K562 (cell line): ENCODE results near the gene TULP1. TPM values are rescaled to one million over a fixed set of nuclear protein-coding genes. Genes with fewer than 3 reads are reported as not detected.

ENCODE experiments used
- ATAC-seq: fragments of 200-7000 bp; cut with Tn5 transposase; 3 replicates; pipeline ENCODE4 v1.9.1; 2020; ENCODE audit warnings: moderate library complexity
- BruUV-seq: library from RNA; stranded (reverse); fragments of 400-500 nt; replicated peaks from 2 replicates; lab custom pipeline; 2021; lab: Mats Ljungman, UMichigan
- CTCF ChIA-PET: fragments of 300-600 bp; formaldehyde crosslinking; extraction: SDS; loops from one replicate; lab custom pipeline; 2021; ENCODE audit warnings: low intra/inter-chr PET ratio; lab: Yijun Ruan, JAX
- POLR2A ChIA-PET: fragments of 300-600, 350-650 bp; sonication (Branson Sonifier 250); formaldehyde crosslinking; extraction: SDS; loops from one replicate; lab custom pipeline; 2021; ENCODE audit warnings: antibody characterized with exemption, inconsistent platforms; lab: Yijun Ruan, JAX
- DNase-seq, 4 experiments: peaks; one replicate each; pipeline versions ENCODE4 v3.0.0 to v3.0.0-alpha.2; 2011 to 2018; ENCODE audit warnings: low spot score in 3 of 4, mixed read lengths in 3 of 4; ENCODE audit errors: extremely low read depth in 1 of 4
- FAIRE-seq: peaks from 2 replicates; lab custom pipeline; 2011; peaks lifted over from hg19 to GRCh38; lab: Jason Lieb, UNC
- H2AFZ ChIP-seq: 2 replicates; pipeline ENCODE4 v1.6.0; 2011; ENCODE audit warnings: low read depth, low read length, control low read depth, inconsistent platforms
- H3K27ac ChIP-seq: fragments of 200-600 bp; 3 replicates; pipeline ENCODE4 v1.8.0; 2011; ENCODE audit warnings: low read depth, mild to moderate bottlenecking, control low read depth, inconsistent platforms, low read length, moderate library complexity, mixed read lengths; ENCODE audit errors: extremely low read depth
- H3K27me3 ChIP-seq, 2 experiments: fragments of 300-600 bp in 1 of 2; 2 replicates in 1 of 2; 3 replicates in 1 of 2; pipeline versions ENCODE4 v1.6.0 to v1.8.0; 2011; ENCODE audit warnings: inconsistent platforms in 2 of 2, low read length in 2 of 2, mild to moderate bottlenecking in 1 of 2, mixed read lengths in 1 of 2, moderate library complexity in 1 of 2; ENCODE audit not compliant: control insufficient read depth in 2 of 2, insufficient read depth in 2 of 2
- H3K36me3 ChIP-seq: fragments of 300-600 bp; 3 replicates; pipeline ENCODE4 v1.8.0; 2011; ENCODE audit warnings: mild to moderate bottlenecking, low read length, inconsistent platforms; ENCODE audit not compliant: control insufficient read depth, insufficient read depth
- H3K4me1 ChIP-seq, 2 experiments: fragments of 200-600 bp in 1 of 2; replicated peaks in 1 of 2; 2 replicates in 1 of 2; 3 replicates in 1 of 2; pipeline versions ENCODE4 v1.5.1 to v1.8.0; 2011; ENCODE audit warnings: inconsistent platforms in 2 of 2, low read length in 2 of 2, mild to moderate bottlenecking in 1 of 2, mixed read lengths in 1 of 2, moderate library complexity in 1 of 2; ENCODE audit not compliant: control insufficient read depth in 2 of 2, insufficient read depth in 2 of 2
- H3K4me2 ChIP-seq: 2 replicates; pipeline ENCODE4 v1.6.1; 2011; ENCODE audit warnings: low read length, control low read depth, inconsistent platforms, mixed read lengths; ENCODE audit not compliant: insufficient read depth
- H3K4me3 ChIP-seq: fragments of 200-600 bp; sonication (generic), shearing (Covaris generic); 2 replicates; pipeline ENCODE4 v1.5.1; 2016; ENCODE audit warnings: control low read depth, inconsistent platforms
- H3K79me2 ChIP-seq: fragments of 200-600 bp; 3 replicates; pipeline ENCODE4 v1.8.0; 2011; ENCODE audit warnings: low read length, inconsistent platforms; ENCODE audit not compliant: control insufficient read depth, insufficient read depth
- H3K9ac ChIP-seq, 2 experiments: 2 replicates each; pipeline versions ENCODE4 v1.6.0 to v1.6.1; 2011; ENCODE audit warnings: low read depth in 2 of 2, low read length in 2 of 2, control low read depth in 1 of 2, inconsistent platforms in 1 of 2, mild to moderate bottlenecking in 1 of 2, mixed read lengths in 1 of 2; ENCODE audit not compliant: insufficient read depth in 1 of 2
- H3K9me1 ChIP-seq: one replicate; pipeline ENCODE4 v1.6.0; 2011; ENCODE audit warnings: inconsistent platforms, mild to moderate bottlenecking, low read length, moderate library complexity; ENCODE audit not compliant: control insufficient read depth, insufficient read depth
- H3K9me3 ChIP-seq: replicated peaks from 2 replicates; pipeline ENCODE4 v1.5.1; 2011; ENCODE audit warnings: low read depth, low read length, inconsistent platforms; ENCODE audit not compliant: control insufficient read depth, insufficient read depth
- H4K20me1 ChIP-seq: replicated peaks from 2 replicates; pipeline ENCODE4 v1.6.1; 2011; ENCODE audit warnings: low read length, inconsistent platforms, mixed read lengths; ENCODE audit not compliant: control insufficient read depth, insufficient read depth
- BCOR ChIP-seq: fragments of 450-650 bp; IDR thresholded peaks from 2 replicates; pipeline ENCODE4 v1.6.1; 2016
- BRD9 ChIP-seq: fragments of 450-650 bp; IDR thresholded peaks from 2 replicates; pipeline ENCODE4 v1.6.1; 2018; ENCODE audit warnings: low read depth; ENCODE audit not compliant: partially characterized antibody
- CREB1 ChIP-seq, 2 experiments: sonication (generic) in 1 of 2; formaldehyde crosslinking in 1 of 2; IDR thresholded peaks; 2 replicates each; pipeline versions ENCODE4 v1.6.1 to v1.8.0; 2012 to 2022; ENCODE audit warnings: inconsistent platforms in 1 of 2, mild to moderate bottlenecking in 1 of 2, missing genetic modification reagents in 1 of 2, moderate library complexity in 1 of 2
- DIDO1 ChIP-seq: fragments of 450-650 bp; IDR thresholded peaks from 2 replicates; pipeline ENCODE4 v1.6.1; 2016; ENCODE audit warnings: low read depth, missing biosample characterization, missing genetic modification characterization
- FOXK1 ChIP-seq: sonication (generic); formaldehyde crosslinking; IDR thresholded peaks from 2 replicates; pipeline ENCODE4 v1.8.0; 2022; ENCODE audit warnings: missing genetic modification reagents, mild to moderate bottlenecking, borderline replicate concordance
- HLTF ChIP-seq: fragments of 450-650 bp; IDR thresholded peaks from 2 replicates; pipeline ENCODE4 v1.6.1; 2016
- KDM1A ChIP-seq, 2 experiments: fragments of 450-650 bp; IDR thresholded peaks; 2 replicates each; pipeline ENCODE4 v1.6.1; 2016; ENCODE audit warnings: mild to moderate bottlenecking in 2 of 2
- MAFG ChIP-seq: fragments of 450-650 bp; conservative IDR thresholded peaks from 2 replicates; pipeline ENCODE4 v1.6.1; 2016; ENCODE audit warnings: missing genetic modification characterization, missing compliant biosample characterization
- POLR2H ChIP-seq: IDR thresholded peaks from 2 replicates; pipeline ENCODE4 v1.6.1; 2016; ENCODE audit warnings: missing genetic modification characterization, low read depth, mild to moderate bottlenecking, control low read depth, missing compliant biosample characterization, moderate library complexity
- RAD51 ChIP-seq: fragments of 450-650 bp; IDR thresholded peaks from 2 replicates; pipeline ENCODE4 v1.7.1; 2016; ENCODE audit warnings: low read depth, mild to moderate bottlenecking, borderline replicate concordance
- RBM25 ChIP-seq: fragments of 200-400 bp; formaldehyde crosslinking; IDR thresholded peaks from 2 replicates; pipeline ENCODE4 v1.6.1; 2018; ENCODE audit warnings: low read length, low read depth, moderate library complexity; ENCODE audit not compliant: severe bottlenecking
- SP1 ChIP-seq: sonication (generic); formaldehyde crosslinking; IDR thresholded peaks from 2 replicates; pipeline ENCODE4 v1.8.1; 2022; ENCODE audit warnings: mild to moderate bottlenecking, missing genetic modification reagents
- SRF ChIP-seq, 2 experiments: fragments of 250-450, 450-650 bp in 1 of 2; sonication (Bioruptor Pico) in 1 of 2; sonication (generic) in 1 of 2; formaldehyde crosslinking; IDR thresholded peaks; 2 replicates each; pipeline versions ENCODE4 v1.5.0 to v1.5.1; 2020 to 2022; ENCODE audit warnings: mild to moderate bottlenecking in 1 of 2, missing genetic modification reagents in 1 of 2
- TEAD4 ChIP-seq, 2 experiments: sonication (generic) in 1 of 2; formaldehyde crosslinking in 1 of 2; IDR thresholded peaks; 2 replicates each; pipeline versions ENCODE4 v1.6.1 to v1.8.0; 2012 to 2022; ENCODE audit warnings: borderline replicate concordance in 1 of 2, inconsistent platforms in 1 of 2, low read length in 1 of 2, mild to moderate bottlenecking in 1 of 2, missing genetic modification reagents in 1 of 2
- YBX1 ChIP-seq: fragments of 450-650 bp; IDR thresholded peaks from 2 replicates; pipeline ENCODE4 v1.7.1; 2016; ENCODE audit warnings: mild to moderate bottlenecking
- ZC3H11A ChIP-seq: IDR thresholded peaks from 2 replicates; pipeline ENCODE4 v1.6.1; 2012; ENCODE audit warnings: low read depth, low read length, improper control_type of control experiment
- ZFP36 ChIP-seq: fragments of 150-350 bp; IDR thresholded peaks from 2 replicates; pipeline ENCODE4 v1.6.1; 2018; ENCODE audit warnings: low read length, low read depth; ENCODE audit not compliant: partially characterized antibody
- ZNF124 ChIP-seq: sonication (generic); formaldehyde crosslinking; IDR thresholded peaks from 2 replicates; pipeline ENCODE4 v1.8.1; 2022; ENCODE audit warnings: missing genetic modification reagents
- ZNF140 ChIP-seq: fragments of 250-450 bp; sonication (Bioruptor Pico); IDR thresholded peaks from 2 replicates; pipeline ENCODE4 v1.8.0; 2021; ENCODE audit warnings: moderate library complexity, mild to moderate bottlenecking, inconsistent platforms
- ZNF707 ChIP-seq: fragments of 250-450 bp; sonication (Bioruptor Pico); conservative IDR thresholded peaks from 2 replicates; pipeline ENCODE4 v1.8.0; 2022; ENCODE audit warnings: inconsistent platforms, mild to moderate bottlenecking, moderate library complexity
- WGBS: fragments of 100-300 bp; shearing (Covaris generic); methylation state at CpG from one replicate; pipeline ENCODE4 v1.1.6; 2016; ENCODE audit warnings: low coverage, mixed read lengths; ENCODE audit not compliant: insufficient coverage; ENCODE audit errors: missing lambda C conversion rate; 5-methylcytosine and 5-hydroxymethylcytosine counted together
- in situ Hi-C: fragments of 300-500 bp; cut with MboI; formaldehyde crosslinking; loops from 4 replicates; pipeline ENCODE4 v1.15.0; 2018; ENCODE audit warnings: inconsistent platforms, mixed read lengths
- intact Hi-C: fragments of 100-400 bp; cut with micrococcal nuclease; formaldehyde crosslinking; loops from 2 replicates; pipeline ENCODE4 v1.14.2; 2022
- polyA plus RNA-seq, 8 experiments: library from polyadenylated mRNA; depleted of rRNA in 4 of 8; stranded (reverse) in 5 of 8; unstranded in 3 of 8; fragments of >200 nt; fragmentation: Nextera tagmentation in 2 of 8; fragmentation: Illumina TruSeq in 1 of 8; extraction: Ambion mirVana in 2 of 8; extraction: Trizol in 1 of 8; gene quantifications; 2 replicates each; pipeline versions ENCODE4 v1.2.1 to v1.2.3, GENCODE V29; 2011 to 2014; ENCODE audit warnings: inconsistent platforms in 1 of 8, missing spikeins in 1 of 8
- total RNA-seq, 7 experiments: library from RNA; depleted of rRNA in 6 of 7; stranded (reverse); fragments of >200 nt in 6 of 7; fragmentation: Illumina TruSeq in 2 of 7; extraction: Trizol in 2 of 7; gene quantifications; 2 replicates each; pipeline versions ENCODE4 v1.2.1 to v1.2.3, GENCODE V29; 2011 to 2021; ENCODE audit warnings: low replicate concordance in 1 of 7
- TF ChIP-seq, protein P1 (sequence below): fragments of 250-450 bp; sonication (Bioruptor Pico); IDR thresholded peaks from 2 replicates; pipeline ENCODE4 v1.4.0; 2020; ENCODE audit warnings: mild to moderate bottlenecking, moderate library complexity

The TULP1 gene
- total and polyA plus RNA-seq, 9 of the 15 experiments (the other 6 are each of a cell fraction or from before 2014, with no cell fraction given) = 0.06 to 0.17 (median 0.09) TPM; not detected in 6

DNA sequence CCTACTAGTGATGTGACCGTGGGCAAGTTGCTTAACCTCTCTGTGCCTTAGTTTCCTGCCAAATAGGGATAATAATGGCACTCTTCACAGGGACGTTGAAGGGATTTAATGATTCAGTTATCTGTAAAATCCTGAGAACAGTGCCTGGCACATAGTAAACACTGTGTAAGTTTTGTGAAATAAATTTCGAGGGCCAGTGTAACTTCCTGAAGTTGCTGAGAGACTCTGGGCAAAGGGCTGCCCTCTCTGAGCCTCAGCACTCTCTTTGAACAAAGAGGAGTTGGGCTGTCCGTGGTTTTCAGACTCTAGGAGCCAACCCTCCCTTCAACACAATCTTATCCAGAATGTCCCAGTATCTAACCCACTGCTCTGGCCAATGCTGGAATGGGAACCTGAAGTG is 13.3 kb downstream of the TULP1 start:
- ChIA-PET CTCF (interaction anchor here (0.6 kb wide), 1 partner anchor 1043 kb away, joined by 3 read pairs; no protein-coding TSS in a partner anchor), POLR2A (interaction anchor here (1.0 kb wide), 1 partner anchor 153 kb away, joined by 3 read pairs; no protein-coding TSS in a partner anchor)
- Histone ChIP-seq H4K20me1 (peaks cover 5% of the 10 kb centered on the region; the same call in 1 of the 2 replicates), H3K9me1 (no peaks in the 10 kb centered on the region), H3K36me3 (no peaks in the 10 kb centered on the region), H3K9me3 (no peaks in the 10 kb centered on the region), H2AFZ (no peak overlapping the region), H3K4me3 (no peak overlapping the region), H3K79me2 (peaks cover 29% of the 10 kb centered on the region), H3K27ac (no peak overlapping the region), H3K9ac (peak overlapping the region in 1 of 2 experiments; percentile 93; a peak in 1 of 4 replicates), H3K4me2 (no peak overlapping the region), H3K4me1 (peaks cover 27 to 43% of the 10 kb centered on the region in 2 experiments; a peak in 4 of 5 replicates), H3K27me3 (peaks cover 6 to 10% of the 10 kb centered on the region in 2 experiments; a peak in 4 of 5 replicates)
- in situ Hi-C loops = no loop called here
- FAIRE-seq = peak; percentile 48
- no peak for ATAC-seq
- no TSS peak for BruUV-seq
- WGBS = 45% methylated on average over 4 of the region's 4 CpGs
- DNase-seq = no peak
- intact Hi-C loops = no loop called here
- TF ChIP-seq CREB1 (IDR thresholded peaks at IDR 0.05) = 0 out of 2 replicates have a peak, but pooled peaks have one; percentile 10
- TF ChIP-seq CREB1 (CRISPR knock-in tag; IDR thresholded peaks at IDR 0.05) = no peak
- TF ChIP-seq HLTF = no peak
- no peak for TF ChIP-seq ZNF140 (CRISPR knock-in tag)
- peak; percentile 37 for TF ChIP-seq RBM25
- no peak for TF ChIP-seq SRF (CRISPR knock-in tag; IDR thresholded peaks at IDR 0.05)
- TF ChIP-seq ZC3H11A = no peak
- TF ChIP-seq ZFP36 = peak; percentile 35
- no peak for TF ChIP-seq TEAD4 (IDR thresholded peaks at IDR 0.05; ENCODE audit: low read length)
- no peak for TF ChIP-seq TEAD4 (CRISPR knock-in tag; IDR thresholded peaks at IDR 0.05; ENCODE audit: borderline replicate concordance)
- TF ChIP-seq ZNF707 (CRISPR knock-in tag) = no peak
- no peak for TF ChIP-seq RAD51
- peak; percentile 100 for TF ChIP-seq BRD9
- no peak for TF ChIP-seq FOXK1 (CRISPR knock-in tag)
- TF ChIP-seq POLR2H = no peak
- peak; percentile 42; the same call in 1 of the 2 replicates for TF ChIP-seq SP1
- TF ChIP-seq ZNF124 (CRISPR knock-in tag) = no peak
- TF ChIP-seq YBX1 = no peak
- TF ChIP-seq BCOR = peak; percentile 56
- TF ChIP-seq KDM1A (IDR thresholded peaks at IDR 0.05) = peak in 1 of 2 experiments; percentile 35; a peak in 1 of 4 replicates
- no peak for TF ChIP-seq DIDO1 (tag)
- no peak for TF ChIP-seq MAFG (tag)
- TF ChIP-seq, protein P1, sequence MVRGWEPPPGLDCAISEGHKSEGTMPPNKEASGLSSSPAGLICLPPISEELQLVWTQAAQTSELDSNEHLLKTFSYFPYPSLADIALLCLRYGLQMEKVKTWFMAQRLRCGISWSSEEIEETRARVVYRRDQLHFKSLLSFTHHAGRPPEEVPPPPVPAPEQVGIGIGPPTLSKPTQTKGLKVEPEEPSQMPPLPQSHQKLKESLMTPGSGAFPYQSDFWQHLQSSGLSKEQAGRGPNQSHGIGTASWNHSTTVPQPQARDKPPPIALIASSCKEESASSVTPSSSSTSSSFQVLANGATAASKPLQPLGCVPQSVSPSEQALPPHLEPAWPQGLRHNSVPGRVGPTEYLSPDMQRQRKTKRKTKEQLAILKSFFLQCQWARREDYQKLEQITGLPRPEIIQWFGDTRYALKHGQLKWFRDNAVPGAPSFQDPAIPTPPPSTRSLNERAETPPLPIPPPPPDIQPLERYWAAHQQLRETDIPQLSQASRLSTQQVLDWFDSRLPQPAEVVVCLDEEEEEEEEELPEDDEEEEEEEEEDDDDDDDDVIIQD (CRISPR knock-in tag) = no peak
